ENCODE measurements around the gene SDCCAG8.

The SDCCAG8 gene

DNA sequence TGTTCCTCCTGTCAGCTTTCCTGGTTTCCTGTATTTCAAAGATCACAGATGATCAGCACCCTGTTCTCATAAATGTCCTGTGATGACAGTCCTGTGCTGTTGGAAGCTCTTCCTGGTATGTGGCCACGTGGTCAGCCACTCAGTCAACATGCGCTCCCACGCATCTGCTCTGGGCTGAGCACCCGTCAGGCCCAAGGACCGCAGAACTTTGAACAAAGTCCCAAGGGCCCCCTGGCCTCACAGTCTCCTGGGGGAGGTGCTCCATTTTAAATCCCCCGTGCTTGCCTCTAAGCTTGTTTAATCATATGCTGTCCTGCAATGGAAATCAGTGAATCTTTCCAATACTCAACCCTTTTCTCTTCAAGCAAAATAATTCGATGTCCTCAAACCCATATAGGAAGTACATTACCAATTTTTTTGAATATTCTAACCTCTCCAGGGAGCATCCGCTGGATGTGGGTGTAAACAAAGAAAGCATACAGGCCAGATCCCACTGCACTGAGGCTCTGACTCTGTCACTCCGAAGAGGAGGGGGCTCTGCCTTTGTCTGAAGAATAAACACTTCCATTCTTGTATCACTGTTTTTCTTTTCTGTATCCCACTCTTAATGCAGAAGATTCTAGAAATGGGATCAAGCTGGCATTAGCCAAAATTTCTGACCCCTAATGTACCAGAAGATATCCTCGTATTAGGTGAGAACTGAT lies 250.3 kb downstream of the SDCCAG8 start:
- DNase-seq (ENCODE audit: low read depth), result no peak

DNA sequence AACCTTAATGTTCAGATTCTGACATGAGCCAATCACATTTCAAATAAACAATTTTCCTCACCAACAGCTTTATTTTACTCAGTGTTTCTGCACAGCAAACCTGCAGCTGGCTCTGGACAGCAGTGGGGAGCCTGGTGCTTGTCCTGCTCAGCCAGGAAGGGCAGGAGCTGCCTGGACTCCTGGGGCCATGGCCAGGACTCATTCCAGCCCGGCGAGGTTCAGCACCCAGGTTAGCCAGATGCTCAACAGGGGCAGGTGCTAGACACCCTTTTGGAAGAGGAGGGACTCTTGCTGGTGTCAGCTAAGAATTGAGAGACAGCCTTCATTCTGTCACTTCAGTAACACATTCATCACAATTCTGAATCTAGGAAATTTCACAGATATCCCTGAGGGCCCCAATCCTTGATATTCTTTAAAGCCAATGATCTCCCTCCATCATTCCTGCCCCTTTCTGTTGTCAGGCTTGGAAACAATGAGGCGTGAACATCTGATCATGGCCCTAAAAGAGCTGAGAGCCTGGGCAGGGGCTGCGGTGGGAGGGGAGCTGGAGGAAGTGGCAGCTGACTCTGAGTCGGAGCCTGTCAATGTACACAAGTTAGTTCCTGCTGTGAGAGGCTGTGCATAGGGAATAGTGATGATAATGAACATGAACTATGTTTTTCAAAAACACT lies 251.3 kb downstream of the SDCCAG8 start:
- no peak for DNase-seq (ENCODE audit: low read depth)

DNA sequence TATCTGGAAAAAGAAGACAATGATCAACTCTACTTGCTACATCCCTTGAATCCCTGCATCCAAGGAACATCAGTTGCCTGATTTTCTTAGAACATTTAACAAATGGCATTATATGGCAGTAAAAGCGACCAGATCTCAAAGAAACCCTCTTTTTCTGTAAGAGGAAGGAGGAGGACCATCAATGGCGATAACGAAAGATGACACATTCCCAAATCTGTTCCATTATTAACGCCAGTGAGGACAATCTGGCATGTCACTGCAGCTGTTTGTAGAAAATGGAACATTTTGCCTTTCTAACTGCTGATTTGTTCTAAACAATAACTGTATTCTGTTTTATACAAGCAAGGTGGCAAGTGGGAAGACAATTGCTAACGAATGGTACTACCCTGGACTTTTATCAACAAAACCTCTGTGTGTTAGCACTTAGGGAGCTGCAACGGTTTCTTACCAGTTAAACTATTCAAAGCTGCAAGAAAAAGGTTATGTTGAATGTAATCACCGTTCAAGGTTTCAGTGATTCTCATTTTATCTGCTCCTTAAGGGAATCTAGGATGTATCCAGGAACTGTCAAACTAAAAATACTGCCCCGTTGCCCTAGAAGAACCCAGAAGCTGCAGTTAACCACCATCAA lies 251.9 kb downstream of the SDCCAG8 start:
- DNase-seq (ENCODE audit: low read depth), result no peak

DNA sequence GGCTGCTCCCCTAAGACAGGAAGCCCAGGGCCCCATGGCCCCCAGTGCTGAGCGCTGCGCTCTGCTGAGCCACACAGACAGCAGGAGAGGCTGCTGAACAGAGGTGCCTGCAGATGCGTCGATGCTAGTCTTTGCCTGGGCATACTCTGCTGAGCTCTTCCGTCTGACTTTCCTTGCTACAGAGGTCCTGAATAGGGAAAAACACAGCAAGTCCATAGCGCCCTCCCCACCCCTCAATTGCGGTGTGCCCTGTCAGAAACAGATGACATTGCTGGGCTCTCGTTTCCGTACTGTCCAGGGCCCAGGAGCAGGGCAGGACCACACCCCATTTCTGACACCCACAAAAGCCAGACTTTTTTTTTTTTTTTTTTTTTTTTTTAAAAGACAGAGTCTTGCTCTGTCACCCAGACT lies 252.5 kb downstream of the SDCCAG8 start:
- no peak for DNase-seq (ENCODE audit: low read depth)

DNA sequence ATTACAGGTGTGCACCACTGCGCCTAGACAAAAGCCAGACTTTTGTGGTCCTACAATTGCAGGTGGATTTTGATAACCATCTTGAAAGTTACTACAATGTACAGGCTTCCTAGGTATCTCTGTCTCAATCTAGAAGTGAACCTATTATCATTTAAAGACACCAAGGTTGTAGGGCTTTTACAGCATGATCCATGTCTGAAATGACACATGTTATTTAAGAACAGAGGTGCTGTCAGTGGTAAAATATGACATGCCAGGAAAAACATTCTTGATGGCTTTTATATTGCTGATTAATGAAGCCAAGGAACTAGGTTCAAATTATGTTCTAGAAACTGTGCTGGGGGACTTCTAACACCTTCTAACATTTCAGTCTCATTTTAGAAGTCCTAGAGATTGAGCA lies 253.1 kb downstream of the SDCCAG8 start:
- DNase-seq (ENCODE audit: low read depth), result no peak

DNA sequence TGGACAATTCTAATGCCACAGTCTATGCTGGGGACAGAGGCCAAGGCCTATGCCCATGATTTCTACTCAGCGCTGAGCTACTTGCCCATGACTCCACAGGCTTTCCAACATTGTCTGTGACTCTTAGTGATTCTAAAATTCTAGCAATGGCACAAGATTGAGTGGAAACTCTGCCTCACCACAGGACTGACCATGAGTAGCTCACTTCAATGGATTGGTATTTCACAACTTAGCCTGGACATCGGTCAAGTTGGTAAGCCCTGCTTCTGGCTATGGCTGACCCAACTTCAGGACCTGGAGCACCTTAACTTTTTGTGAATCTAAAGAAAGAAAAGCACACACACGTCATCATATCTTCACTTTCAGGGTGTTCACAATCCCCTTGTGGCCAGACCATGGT lies 255.1 kb downstream of the SDCCAG8 start:
- no peak for DNase-seq (ENCODE audit: low read depth)

DNA sequence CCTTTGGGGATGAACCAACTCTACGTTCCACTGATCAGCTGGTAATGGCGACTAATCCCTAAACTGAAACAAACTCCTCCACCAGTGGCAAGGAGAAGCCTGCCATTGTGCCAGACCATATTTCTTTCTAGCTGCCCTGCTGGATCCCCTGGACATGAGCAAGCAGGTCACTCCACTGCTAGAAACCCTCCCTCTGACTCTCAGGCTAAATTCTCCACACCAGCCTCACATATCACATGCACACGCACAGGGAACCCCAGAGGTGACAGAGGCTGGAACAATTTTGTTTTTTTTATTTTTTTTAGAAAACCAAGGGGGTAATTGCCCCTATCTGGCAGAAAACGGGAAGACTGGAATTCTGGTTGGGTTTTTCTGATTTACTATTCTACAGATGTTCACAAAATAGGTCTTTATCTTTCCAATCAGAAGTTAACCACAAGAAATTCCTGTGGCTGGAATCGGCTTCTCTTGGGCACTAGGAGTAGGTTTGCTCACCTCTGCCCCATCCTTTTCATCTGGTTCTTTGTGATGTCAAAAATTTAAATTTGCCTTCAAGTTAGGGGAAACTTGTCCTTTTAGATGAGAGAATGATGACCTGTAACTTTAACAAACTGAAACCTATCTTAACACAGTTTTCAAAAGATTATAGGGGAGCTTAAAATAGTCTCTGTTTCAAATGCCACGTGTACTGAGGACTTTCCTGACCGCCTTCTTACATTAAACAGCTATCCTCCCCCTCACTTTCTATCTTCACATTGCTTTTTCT lies 258.1 kb downstream of the SDCCAG8 start:
- DNase-seq (ENCODE audit: low read depth), result no peak

DNA sequence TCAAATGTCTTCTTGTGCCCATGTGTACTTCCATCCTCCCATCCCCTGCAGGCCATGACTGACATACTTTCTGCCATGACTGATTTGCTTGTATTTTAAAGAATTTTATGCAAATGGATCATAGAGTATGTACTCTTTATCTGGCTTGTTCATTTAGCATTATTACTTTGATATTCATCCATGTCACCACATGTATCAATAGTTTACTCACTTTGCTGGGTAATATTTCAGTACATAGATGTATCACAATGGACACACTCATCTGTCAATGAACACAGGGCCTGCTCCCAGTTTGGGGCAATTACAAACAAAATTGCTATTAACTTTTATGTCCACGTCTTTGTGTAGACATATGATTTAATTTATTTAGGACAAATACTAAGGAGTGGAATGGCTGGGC lies 259.1 kb downstream of the SDCCAG8 start:
- DNase-seq (ENCODE audit: low read depth), result no peak

DNA sequence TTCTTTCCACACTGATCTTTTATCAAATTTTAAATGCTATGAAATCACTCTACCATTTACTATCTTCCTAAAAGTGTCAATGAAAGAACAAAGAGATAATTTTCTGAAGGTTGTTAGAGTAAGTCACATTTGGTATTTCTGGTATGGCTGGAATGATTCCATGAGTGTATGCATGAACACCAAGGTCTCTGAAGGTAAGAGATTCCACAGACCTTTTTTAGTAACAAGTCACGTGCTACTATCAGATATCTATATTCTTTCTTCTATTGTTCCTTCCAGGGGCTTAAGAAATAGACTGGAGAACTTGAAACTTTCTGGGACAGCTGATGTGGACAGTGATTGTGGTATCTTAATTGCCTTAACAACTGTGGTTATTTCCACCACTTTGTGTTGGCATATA lies 265.0 kb downstream of the SDCCAG8 start:
- no peak for DNase-seq (ENCODE audit: low read depth)

DNA sequence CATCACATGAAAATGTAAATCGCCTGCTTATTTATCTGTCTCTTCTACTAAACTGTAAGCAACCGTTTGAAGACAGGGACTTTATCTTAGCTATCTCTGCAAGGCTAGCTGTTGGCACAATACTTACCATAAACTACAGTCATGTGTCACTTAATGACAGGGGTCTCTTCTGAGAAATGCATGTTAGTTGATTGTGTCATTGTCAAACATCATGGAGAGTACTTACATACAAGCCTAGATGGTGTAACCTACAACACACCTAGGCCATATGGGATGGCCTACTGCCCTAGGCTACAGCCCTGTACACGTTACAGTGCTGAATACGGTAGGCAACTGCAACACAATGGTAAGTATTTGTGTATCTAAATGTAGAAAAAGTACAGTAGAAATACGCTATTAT lies 267.9 kb downstream of the SDCCAG8 start:
- no peak for DNase-seq (ENCODE audit: low read depth)

DNA sequence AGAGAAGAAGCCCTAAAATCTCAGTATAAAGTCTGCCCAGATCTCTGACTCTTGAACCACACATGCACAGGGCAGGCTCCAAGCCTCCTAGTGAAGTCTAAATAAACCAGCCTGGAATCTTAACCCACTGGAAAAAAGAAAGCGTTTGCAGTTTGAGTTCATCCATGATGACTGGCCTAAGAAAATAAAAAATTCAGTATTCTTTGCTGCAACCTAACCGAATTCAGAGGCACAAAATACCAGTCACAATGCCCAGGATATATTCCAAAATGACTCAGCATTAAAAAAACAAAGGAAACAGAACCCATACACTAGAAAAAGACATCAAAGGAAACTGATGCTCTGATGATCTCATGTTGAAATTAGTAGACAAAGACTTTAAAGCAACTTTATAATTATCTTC lies 269.2 kb downstream of the SDCCAG8 start:
- DNase-seq (ENCODE audit: low read depth), result no peak

DNA sequence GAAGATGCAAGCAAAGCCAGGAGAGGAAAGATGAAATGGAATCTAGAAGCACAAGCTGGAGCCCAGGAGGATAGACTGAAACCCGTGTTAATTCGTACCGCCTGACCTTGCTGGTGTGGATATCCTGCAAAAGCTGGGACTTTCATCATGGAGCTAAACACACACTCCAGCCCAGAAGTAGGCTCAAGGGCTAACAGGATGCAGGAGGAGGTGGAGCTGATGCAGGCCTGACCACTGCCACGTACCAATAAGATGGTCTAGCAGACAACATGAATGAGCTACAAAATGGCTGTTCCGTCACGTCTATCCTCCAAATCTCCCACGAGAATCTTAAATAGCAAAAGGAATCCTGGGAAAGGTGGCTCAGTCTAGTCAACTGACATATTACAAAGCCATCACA lies 270.3 kb downstream of the SDCCAG8 start:
- no peak for DNase-seq (ENCODE audit: low read depth)

DNA sequence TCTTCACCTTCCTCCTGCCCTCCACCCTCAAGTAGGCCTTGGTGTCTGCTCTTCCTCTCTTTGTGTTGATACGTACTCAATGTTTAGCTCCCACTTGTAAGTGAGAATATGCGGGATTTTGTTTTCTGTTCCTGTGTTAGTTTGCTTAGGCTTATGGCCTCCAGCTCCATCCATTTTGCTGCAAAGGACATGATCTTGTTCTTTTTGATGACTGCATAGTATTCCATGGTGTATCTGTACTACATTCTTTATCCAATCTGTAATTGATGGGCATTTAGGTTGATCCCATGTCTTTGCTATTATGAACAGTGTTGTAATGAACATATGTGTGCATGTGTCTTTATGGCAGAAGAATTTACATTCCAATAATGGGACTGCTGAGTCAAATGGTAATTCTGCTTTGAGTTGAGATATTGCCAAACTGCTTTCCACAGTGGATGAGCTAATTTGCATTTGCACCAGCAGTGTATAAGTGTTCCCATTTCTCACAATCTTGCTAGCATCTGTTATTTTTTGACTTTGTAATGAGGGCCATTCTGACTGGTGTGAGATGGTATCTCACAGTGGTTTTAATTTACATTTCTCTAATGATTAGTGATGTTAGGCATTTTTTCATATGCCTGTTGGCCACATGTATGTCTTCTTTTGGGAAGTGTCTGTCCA lies 272.7 kb downstream of the SDCCAG8 start:
- DNase-seq (ENCODE audit: low read depth), result no peak

DNA sequence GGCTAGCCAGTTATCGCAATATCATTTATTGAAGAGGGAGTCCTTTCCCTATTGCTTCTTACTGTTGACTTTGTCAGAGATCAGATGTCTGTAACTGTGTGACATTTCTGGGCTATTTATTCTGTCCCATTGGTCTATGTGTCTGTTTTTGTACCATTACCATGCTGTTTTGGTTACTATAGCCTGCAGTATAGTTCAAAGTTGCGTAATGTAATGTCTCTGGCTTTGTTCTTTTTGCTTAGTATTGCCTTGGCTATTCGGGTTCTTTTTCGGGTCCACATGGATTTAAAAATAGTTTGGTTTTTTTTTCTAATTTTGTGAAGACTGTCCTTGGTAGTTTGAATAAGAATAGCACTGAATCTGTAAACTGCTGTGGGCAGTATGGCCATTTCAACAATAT lies 273.7 kb downstream of the SDCCAG8 start:
- no peak for DNase-seq (ENCODE audit: low read depth)

DNA sequence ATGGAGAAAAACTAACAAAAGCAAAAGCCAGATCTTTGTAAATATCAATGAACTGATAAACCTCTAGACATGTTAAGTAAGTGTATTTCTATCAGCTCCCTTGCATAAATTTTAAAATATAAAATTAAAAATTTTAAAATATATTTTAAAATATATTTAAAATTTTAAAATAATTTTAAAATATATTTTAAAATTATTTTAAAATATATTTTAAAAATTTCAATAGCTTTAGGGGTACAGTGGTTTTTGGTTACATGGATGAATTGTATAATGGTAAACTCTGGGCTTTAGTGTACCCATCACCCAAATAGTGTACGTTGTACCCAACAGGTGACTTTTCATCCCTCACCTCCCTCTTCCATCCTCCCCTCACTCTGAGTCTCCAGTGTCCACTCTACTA lies 279.2 kb downstream of the SDCCAG8 start:
- no peak for DNase-seq (ENCODE audit: low read depth)

DNA sequence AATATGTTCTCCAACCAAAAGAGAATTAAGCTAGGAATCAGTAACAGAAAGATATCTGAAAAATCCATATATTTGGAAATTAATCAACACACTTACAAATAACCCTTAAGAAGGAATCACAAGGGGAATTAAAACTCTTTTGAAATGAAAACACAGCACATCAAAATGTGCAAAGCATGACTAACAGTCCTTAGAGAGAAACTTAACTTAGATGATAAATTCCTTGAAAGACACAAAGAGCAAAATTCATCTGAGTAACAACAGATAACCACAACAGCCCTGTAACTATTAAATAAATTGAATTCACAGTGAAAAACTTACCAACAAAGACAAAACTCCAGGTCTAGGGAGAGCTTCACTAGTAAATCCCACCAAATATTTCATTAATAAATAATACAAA lies 283.8 kb downstream of the SDCCAG8 start:
- DNase-seq (ENCODE audit: low read depth), result no peak

DNA sequence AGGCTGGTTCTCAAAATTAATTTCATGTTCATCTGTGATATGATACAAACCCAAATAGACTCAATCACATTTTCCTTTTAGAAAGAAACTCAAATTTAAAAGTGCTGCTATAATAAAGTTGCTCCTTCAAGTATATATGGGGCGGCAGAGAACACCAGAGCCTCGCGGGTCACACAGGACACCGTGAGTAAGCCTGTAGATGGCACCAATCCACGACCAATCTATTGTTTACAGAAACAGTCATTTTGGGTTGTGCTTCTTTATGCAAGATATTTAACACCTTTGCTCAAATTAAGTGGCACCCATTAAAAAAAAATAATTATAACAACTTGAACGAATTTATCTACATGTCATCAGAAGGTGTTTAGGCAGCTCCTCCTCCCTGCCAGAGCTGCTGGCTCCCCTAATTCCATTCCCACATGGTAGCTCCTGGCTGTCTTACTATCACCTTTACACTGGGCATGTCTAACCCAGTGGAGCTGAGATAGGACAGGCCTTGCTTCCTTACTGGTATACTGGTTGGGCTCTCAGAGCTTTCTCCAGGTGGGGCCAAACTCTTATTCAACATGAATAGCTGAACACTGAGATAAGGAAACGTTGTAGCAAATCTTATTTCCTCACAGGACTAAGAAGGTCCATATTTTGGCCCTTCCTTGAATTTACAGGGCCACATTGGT lies 287.0 kb downstream of the SDCCAG8 start:
- DNase-seq (ENCODE audit: low read depth), result no peak

DNA sequence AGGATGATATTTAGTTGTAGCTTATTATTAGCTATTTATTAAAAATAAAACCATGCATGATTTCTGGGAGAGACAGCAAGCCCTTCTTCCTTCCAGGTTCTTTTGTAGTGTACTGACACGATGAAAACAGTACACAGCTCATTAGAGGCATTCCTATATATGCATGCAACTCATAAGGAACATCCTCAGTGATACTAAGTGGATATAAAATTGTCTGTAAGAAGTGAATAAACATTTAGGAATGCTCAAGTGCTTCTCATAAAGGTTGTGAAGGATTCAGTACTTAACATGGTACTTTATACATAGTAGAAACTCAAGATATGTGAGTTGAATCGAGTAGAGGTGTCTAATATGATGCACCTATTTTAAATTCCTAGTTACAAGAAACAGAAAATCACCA lies 287.7 kb downstream of the SDCCAG8 start:
- DNase-seq (ENCODE audit: low read depth), result no peak

DNA sequence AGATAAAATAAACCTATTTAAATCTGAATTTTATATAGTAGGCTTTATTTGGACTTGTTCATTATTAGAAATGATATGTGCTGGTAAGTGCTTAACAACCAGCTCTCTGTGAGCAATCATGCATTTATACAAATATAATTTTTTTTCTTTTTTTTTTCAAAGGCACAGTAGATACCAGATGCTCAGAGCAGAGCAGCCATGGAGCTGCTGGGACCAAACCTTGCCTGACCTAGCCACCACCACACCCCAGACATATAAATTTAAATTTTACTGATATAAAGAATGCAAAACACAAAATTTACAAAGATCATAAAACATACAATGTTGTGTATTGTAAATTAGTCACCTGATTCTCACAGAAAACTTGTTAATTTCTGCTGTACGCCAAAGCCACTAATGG lies 290.6 kb downstream of the SDCCAG8 start:
- no peak for DNase-seq (ENCODE audit: low read depth)

DNA sequence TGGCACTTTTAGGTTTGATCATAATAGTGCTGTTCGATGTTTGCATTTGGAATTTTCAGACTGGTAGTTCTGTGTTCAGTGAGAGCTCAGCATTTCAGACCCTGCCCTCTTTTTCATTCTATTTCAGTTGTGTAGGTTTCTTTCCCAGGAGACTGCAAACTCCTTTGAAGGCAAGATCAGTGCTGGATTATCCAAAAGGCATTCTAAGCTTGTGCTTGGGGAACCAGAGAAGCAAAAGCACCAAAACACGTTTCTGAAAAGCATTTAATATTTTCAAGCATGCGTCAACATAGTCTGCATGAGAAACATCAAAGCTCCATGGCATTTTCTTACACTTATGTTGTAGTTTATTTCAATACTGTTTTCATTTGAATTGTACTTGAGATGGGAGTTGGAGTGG lies 292.1 kb downstream of the SDCCAG8 start:
- DNase-seq (ENCODE audit: low read depth), result no peak

DNA sequence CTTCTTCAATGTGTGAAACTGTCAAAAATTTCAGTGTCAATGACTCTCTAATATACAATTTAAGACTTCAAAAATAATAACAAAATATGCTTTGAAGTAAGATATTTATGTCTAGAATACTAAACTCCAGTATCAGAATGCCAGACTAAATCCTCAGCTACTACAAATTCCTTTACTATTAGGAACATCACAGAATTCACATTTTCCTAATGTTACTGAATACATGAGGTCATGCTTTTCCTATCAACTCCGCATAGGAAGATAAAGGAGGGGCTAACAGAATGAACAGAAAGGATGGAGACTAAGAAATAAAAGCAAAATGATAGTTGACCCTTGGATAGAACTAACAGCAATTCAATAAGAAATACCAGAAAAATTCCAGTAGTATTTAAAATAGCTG lies 292.7 kb downstream of the SDCCAG8 start:
- DNase-seq (ENCODE audit: low read depth), result no peak

DNA sequence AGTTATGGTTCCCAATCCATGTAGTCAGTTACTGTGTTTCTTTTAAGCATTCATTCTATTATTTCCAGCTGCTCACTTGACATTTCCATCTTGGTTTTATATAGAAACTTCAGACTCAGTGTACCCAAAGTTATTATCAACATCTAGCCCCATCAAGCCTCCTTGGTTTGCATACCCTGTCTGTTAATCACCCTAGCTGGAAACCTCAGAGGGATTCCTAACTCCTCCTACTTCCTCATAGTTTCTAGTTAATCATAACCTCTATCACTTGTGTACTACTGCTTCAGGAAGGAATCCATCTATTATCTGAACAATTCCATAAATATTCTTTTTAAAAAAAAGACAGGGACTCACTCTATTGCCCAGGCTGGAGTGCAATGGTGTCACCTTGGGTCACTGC lies 293.3 kb downstream of the SDCCAG8 start:
- DNase-seq (ENCODE audit: low read depth), result no peak

All from activated T-cell treated with anti-CD3 and anti-CD28 coated beads for 24 hours (primary cell).